Stimulated activated naive CD8-positive, alpha-beta T cell treated with anti-CD3 and anti-CD28 coated beads, Interleukin-15, Interleukin-2, amounts not matched to agents 100 ng/mL and 50 ng/mL, for 24 hours (primary cell): Measurements from ENCODE around the gene KDM1B.
"Not testable (repeated sequence)": the region's sequence is repeated elsewhere in the genome, so short reads cannot be mapped to it uniquely, and the experiment has no call there.

Source experiments
- H3K27ac Mint-ChIP-seq: one replicate; pipeline ENCODE4 v1.8.0; 2021; ENCODE audit warnings: mild to moderate bottlenecking, mixed read lengths
- H3K27me3 Mint-ChIP-seq: one replicate; pipeline ENCODE4 v1.8.0; 2021; ENCODE audit warnings: mixed read lengths
- H3K36me3 Mint-ChIP-seq: one replicate; pipeline ENCODE4 v1.8.0; 2021; ENCODE audit warnings: low read depth, mixed read lengths
- H3K4me1 Mint-ChIP-seq: one replicate; pipeline ENCODE4 v1.8.0; 2021; ENCODE audit warnings: low read depth, mixed read lengths
- H3K4me3 Mint-ChIP-seq: one replicate; pipeline ENCODE4 v1.8.0; 2021; ENCODE audit warnings: mild to moderate bottlenecking, mixed read lengths
- H3K9me3 Mint-ChIP-seq: one replicate; pipeline ENCODE4 v1.8.0; 2021; ENCODE audit warnings: mixed read lengths

Gene KDM1B

DNA sequence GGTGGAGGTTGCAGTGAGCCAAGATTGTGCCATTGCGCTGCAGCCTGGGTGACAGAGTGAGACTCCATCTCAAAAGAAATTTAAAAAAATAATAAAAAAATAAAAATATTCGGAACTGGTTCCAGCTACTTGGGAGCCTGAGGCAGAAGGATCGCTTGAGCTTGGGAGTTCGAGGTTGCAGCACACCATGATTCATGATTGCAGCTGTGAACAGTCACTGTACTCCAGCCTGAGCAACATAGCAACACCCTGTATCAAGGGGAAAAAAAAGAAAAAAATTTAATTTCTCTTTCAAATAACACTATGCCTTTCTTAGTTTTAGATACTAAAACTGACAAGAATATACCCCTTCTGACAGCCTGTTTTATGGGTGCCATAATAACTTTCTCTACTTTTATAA, 10.5 kb downstream of the KDM1B start:
- H3K4me1 Mint-ChIP-seq: no peaks in the 10 kb centered on the region
- H3K4me3 Mint-ChIP-seq: no peak overlapping the region
- no peak overlapping the region for H3K27ac Mint-ChIP-seq
- H3K9me3 Mint-ChIP-seq: no peaks in the 10 kb centered on the region
- H3K36me3 Mint-ChIP-seq: peaks cover 48% of the 10 kb centered on the region
- no peaks in the 10 kb centered on the region for H3K27me3 Mint-ChIP-seq

DNA sequence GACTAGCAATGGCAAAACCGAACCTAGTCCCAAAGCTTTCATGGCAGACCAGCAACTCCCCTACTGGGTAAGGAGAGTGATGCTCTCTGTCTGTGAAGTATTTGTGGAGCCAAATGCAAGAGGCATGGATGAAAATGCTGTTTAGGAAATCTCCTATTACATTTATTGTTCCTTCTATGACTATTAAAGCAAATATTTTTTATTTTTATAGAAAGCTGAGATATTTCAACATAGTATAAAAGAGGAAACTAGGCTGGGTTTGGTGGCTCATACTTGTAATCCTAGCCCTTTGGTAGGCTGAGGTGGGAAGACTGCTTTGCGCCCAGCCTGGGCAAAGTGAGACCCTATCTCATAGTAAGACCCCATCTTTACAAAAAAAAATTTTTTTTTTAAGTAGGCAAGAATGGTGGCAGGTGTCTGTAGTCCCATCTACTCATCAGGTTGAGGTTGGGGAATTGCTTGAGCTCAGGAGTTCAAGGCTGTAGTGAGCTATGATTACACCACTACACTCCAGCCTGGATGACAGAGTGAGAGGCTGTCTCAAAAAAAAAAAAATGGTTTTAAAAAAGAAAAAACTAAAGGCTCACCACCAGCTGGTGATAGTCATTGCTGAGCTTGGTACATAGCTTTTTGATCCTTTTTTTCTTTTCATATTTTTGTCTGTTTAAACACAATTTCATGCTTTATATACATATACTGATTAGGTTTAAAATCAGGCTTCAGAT, 11.3 kb downstream of the KDM1B start:
- H3K27me3 Mint-ChIP-seq: no peaks in the 10 kb centered on the region
- no peaks in the 10 kb centered on the region for H3K9me3 Mint-ChIP-seq
- H3K27ac Mint-ChIP-seq: no peak overlapping the region
- H3K4me3 Mint-ChIP-seq: no peak overlapping the region
- H3K4me1 Mint-ChIP-seq: no peaks in the 10 kb centered on the region
- peaks cover 42% of the 10 kb centered on the region for H3K36me3 Mint-ChIP-seq

DNA sequence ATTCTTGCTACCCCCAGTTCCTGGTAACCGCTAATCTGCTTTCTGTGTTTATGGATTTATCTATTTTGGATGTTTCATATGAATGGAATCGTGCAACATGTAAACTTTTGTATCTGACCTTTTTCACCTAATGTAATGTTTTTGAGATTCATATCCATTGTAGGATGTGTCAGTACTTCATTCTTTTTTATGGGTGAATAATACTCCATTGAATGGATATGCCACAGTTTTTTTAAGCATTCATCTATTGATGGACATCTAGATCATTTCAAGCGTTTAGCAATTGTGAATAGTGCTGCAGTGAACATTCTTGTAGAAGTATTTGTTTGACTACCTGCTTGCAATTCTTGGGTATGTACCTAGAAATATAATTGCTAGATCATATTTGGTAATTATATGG, 13.0 kb downstream of the KDM1B start:
- Mint-ChIP-seq H3K36me3 (peaks cover 33% of the 10 kb centered on the region), H3K4me1 (no peaks in the 10 kb centered on the region), H3K4me3 (no peak overlapping the region), H3K27me3 (no peaks in the 10 kb centered on the region), H3K9me3 (no peaks in the 10 kb centered on the region), H3K27ac (no peak overlapping the region)

DNA sequence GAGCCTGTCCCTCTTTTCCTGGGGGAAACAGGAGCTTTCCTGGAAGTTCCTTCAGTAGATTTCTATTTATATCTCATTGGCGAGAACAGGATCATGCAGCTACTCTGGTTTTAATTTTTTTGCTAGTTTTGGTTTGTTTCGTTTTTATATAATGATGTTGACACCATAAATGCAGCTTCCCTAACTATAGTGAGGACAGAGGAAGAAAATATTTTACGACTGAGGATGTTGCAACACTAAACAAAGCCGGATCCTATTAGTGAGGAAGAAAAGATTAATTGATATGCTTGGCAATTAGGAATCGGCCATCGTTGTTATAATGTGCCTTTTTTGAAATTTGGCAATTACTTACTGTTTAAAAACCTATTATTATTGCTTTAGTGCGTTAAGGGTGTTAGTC, 16.6 kb downstream of the KDM1B start:
- Mint-ChIP-seq H3K9me3 (peaks cover 5% of the 10 kb centered on the region), H3K36me3 (peaks cover 60% of the 10 kb centered on the region)

DNA sequence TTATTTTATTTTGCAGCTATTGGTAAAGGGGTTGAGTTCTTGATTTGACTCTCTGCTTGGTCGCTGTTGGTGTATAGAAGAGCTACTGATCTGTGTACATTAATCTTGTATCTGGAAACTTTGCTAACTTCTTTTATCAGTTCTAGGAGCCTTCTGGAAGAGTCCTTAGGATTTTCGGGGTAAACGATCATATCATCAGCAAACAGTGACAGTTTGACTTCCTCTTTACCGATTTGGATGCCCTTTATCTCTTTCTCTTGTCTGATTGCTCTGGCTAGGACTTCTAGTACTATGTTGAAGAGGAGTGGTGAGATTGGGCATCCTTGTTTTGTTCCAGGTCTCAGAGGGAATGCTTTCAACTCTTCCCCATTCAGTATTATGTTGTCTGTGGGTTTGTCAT, 21.0 kb downstream of the KDM1B start:
- H3K27me3 Mint-ChIP-seq, H3K4me3 Mint-ChIP-seq, H3K27ac Mint-ChIP-seq, H3K9me3 Mint-ChIP-seq: not testable (repeated sequence)
- Mint-ChIP-seq H3K36me3 (peaks cover 53% of the 10 kb centered on the region), H3K4me1 (peaks cover 14% of the 10 kb centered on the region)

More for the DNA sequence above, 16.6 kb downstream of the KDM1B start:
- H3K27me3 Mint-ChIP-seq: no peaks in the 10 kb centered on the region
- H3K27ac Mint-ChIP-seq: no peak overlapping the region
- H3K4me1 Mint-ChIP-seq: peaks cover 2% of the 10 kb centered on the region
- no peak overlapping the region for H3K4me3 Mint-ChIP-seq

DNA sequence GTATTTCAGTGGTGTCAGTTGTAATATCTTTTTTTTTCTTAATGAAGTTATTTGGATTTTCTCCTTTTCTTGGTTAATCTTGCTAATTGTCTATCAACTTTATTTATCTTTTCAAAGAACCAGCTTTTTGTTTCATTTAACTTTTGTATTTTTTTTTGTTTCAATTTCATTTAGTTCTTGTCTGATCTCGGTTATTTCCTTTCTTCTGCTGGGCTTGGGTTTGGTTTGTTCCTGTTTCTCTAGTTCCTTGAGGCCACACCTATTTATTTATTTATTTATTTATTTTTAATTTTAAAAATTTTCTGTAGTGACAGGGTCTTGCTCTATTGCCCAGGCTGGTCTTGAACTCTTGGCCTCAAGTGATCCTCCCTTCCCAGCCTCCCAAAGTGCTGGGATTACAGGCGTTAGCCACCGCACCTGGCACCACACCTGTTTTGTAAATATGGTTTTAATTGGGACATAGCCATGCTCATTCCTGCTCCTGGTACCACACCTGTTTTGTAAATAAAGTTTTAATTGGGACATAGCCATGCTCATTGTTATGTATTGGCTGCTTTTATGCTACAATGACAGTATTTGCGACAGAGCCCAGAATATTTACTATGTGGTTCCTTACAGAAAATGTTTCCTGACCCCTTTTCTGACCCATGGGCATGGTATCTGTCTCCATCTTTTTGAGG, 22.2 kb downstream of the KDM1B start:
- H3K27me3 Mint-ChIP-seq: no peaks in the 10 kb centered on the region
- H3K36me3 Mint-ChIP-seq: peaks cover 50% of the 10 kb centered on the region
- H3K9me3 Mint-ChIP-seq: peaks cover 5% of the 10 kb centered on the region
- peaks cover 14% of the 10 kb centered on the region for H3K4me1 Mint-ChIP-seq
- no peak overlapping the region for H3K4me3 Mint-ChIP-seq
- H3K27ac Mint-ChIP-seq: no peak overlapping the region

DNA sequence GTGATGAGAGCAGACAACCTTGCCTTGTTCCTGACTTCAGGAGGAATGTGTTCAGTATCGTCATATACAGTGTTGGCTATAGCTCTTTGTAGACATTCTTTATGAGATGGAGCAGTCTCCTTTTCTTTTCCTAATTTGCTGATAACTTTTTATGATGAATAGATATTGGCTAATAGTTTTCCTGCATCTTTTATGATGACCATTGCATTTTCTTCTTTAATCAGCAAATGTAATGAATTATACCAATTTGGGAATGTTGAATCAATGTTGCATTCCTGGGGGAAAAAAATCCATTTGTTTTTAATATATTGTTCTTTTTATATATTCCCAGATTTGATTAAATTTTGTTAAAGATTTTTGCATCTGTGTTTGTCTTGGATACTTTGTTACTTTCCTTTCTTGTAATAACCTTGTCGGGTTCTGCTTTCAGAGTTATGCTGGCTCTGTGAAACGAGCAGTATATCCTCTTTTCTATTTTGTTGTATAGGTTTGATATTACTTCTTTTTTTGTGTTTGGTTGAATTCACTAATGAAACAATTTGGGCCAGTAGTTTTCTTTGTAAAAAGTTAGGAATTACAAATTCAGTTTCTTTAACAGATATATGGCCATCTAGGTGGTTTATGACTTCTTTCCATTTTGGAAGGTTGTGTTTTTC, 23.9 kb downstream of the KDM1B start:
- Mint-ChIP-seq H3K9me3 (peaks cover 5% of the 10 kb centered on the region), H3K4me1 (peaks cover 14% of the 10 kb centered on the region), H3K27me3 (no peaks in the 10 kb centered on the region), H3K36me3 (peaks cover 55% of the 10 kb centered on the region), H3K4me3 (no peak overlapping the region), H3K27ac (no peak overlapping the region)

DNA sequence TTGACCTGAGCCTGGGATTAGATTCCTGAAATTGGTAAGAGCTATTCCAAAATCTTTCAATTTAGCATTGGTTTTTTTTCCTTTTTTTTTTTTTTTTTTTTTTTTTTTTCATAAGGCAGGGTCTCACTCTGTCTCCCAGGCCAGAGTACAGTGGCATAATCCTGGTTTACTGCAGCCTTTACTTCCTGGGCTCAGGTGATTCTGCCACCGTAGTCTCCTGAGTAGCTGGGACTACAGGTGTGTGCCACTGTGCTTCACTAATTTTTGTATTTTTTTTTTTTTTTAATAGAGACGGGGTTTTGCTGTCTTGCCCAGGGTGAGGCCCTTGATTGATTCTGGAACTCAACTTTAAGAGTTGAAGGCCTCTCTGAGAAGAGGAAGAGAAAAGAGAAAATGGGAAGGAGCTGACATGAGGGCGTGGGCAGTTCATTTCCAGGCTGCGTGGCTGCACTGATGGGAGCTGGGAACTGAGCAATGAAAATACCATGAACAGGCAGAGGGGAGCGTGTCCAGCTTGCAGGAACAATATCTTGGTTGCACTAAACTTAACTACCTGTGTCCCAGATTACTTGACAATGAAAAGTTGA, 24.6 kb downstream of the KDM1B start:
- H3K27ac Mint-ChIP-seq: no peak overlapping the region
- H3K36me3 Mint-ChIP-seq: peaks cover 50% of the 10 kb centered on the region
- peaks cover 16% of the 10 kb centered on the region for H3K4me1 Mint-ChIP-seq
- no peak overlapping the region for H3K4me3 Mint-ChIP-seq
- no peaks in the 10 kb centered on the region for H3K27me3 Mint-ChIP-seq
- peaks cover 5% of the 10 kb centered on the region for H3K9me3 Mint-ChIP-seq

DNA sequence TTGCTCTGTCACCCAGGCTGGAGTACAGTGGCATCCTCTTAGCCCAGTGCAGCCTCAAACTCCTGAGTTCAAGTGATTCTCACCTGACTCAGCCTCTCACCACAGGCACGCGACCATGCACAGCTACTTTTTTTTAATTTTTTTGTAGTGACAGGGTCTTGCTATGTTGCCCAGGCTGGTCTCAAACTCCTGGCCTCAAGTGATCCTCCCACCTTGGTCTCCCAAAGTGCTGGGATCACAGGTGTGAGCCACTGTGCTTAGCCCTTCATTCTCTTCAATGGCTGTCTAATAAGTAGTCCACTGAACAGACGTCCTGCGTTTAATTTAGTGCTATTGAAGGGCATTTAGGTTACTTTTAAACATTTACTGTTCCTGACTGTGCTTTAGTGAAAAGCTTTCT, 27.3 kb downstream of the KDM1B start:
- peaks cover 37% of the 10 kb centered on the region for H3K36me3 Mint-ChIP-seq
- no peak overlapping the region for H3K27ac Mint-ChIP-seq

DNA sequence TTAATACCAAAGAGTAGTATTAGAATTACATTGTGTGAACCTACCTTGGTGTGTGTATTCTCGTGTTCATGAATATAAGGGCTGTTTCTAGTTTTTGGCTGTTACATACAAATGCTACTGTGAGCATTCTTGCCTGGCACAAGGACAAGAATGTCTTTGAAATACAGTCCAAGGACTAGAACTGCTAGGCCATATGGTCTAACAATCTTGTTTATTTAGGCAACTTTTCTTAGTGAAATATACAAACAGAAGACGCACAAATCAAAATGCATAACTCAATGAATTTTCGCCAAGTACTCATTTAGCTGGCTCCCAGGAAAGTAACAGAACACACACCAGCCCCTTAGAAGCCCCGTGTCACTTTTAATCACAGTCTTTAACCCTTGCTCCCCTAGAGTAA, 28.5 kb downstream of the KDM1B start:
- H3K9me3 Mint-ChIP-seq: no peaks in the 10 kb centered on the region
- no peak overlapping the region for H3K27ac Mint-ChIP-seq
- H3K4me3 Mint-ChIP-seq: no peak overlapping the region
- H3K27me3 Mint-ChIP-seq: no peaks in the 10 kb centered on the region
- peaks cover 23% of the 10 kb centered on the region for H3K4me1 Mint-ChIP-seq
- H3K36me3 Mint-ChIP-seq: peaks cover 40% of the 10 kb centered on the region

More for the DNA sequence above, 27.3 kb downstream of the KDM1B start:
- H3K4me1 Mint-ChIP-seq: peaks cover 23% of the 10 kb centered on the region
- no peaks in the 10 kb centered on the region for H3K9me3 Mint-ChIP-seq
- H3K4me3 Mint-ChIP-seq: no peak overlapping the region
- H3K27me3 Mint-ChIP-seq: no peaks in the 10 kb centered on the region

DNA sequence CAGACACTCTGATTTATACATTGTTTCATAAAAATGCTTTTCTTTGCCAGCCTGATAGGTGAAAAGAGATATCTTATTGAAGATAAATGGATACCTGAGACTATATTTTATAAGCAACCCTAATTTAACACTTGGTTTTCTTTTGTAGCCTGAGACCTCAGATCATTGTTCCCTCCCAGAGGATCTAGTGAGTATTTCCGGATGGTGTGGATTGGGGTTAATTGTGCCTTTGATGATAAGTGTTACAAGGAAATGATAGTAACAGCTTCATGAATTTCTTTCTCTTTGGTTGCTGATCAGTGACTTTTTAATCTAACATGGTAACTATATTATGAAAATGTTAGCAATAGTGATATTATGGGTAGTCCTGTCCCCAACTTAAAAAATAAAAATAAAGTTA, 30.4 kb downstream of the KDM1B start:
- Mint-ChIP-seq H3K27ac (no peak overlapping the region), H3K27me3 (no peaks in the 10 kb centered on the region), H3K9me3 (no peaks in the 10 kb centered on the region), H3K4me1 (peaks cover 14% of the 10 kb centered on the region), H3K4me3 (no peak overlapping the region), H3K36me3 (peaks cover 47% of the 10 kb centered on the region)

DNA sequence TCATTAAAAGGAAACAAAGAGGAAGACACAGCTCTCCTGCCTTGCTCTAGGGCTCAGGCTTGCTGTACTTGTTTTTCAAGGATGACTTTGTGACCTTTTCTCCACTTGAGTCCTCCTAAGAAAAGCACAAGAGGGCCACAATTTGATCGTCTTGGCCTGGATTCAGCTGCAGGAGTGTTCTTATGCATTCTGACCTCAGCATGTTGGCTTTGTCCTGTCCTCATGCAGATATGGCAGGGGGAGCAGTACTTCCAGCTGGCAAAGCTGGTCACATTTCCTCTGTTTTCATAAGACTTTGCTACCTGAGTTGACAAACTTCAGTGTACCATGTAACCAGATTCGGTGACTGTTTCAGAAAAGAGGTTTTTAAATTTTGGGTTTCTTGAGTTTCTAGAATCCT, 30.8 kb downstream of the KDM1B start:
- Mint-ChIP-seq H3K4me3 (no peak overlapping the region), H3K27ac (no peak overlapping the region), H3K4me1 (peaks cover 14% of the 10 kb centered on the region), H3K36me3 (peaks cover 44% of the 10 kb centered on the region), H3K27me3 (no peaks in the 10 kb centered on the region), H3K9me3 (no peaks in the 10 kb centered on the region)

DNA sequence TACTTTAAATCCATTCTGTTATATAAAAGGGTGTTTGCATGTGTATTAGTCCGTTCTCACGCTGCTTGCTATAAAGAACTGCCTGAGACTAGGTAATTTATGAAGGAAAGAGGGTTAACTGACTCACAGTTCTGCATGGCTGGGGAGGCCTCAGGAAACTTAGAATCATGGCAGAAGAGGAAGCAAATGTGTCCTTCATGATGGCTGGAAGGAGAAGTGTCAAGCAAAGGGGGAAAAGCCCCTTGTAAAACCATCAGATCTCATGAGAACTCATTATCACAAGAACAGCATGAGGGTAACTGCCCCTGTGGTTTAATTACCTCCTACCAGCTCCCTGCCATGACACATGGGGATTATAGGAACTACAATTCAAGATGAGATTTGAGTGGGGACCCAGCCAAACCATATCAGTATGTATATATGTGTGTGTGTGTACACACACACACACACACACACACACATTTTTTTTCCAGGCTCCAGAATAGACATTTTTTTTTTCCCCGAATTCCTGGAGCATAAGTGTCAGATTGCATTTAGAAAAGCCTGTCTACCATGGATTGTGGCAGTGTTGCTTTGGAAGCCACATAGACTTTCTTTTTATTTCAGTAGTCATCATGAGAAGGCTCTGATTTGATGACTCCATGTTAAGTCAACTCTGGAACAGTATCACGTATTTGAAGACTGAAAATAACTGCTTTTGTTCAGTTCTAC, 31.5 kb downstream of the KDM1B start:
- Mint-ChIP-seq H3K4me1 (peaks cover 14% of the 10 kb centered on the region), H3K4me3 (no peak overlapping the region), H3K27me3 (no peaks in the 10 kb centered on the region), H3K9me3 (no peaks in the 10 kb centered on the region), H3K27ac (peak overlapping the region; percentile 3), H3K36me3 (peaks cover 50% of the 10 kb centered on the region)

DNA sequence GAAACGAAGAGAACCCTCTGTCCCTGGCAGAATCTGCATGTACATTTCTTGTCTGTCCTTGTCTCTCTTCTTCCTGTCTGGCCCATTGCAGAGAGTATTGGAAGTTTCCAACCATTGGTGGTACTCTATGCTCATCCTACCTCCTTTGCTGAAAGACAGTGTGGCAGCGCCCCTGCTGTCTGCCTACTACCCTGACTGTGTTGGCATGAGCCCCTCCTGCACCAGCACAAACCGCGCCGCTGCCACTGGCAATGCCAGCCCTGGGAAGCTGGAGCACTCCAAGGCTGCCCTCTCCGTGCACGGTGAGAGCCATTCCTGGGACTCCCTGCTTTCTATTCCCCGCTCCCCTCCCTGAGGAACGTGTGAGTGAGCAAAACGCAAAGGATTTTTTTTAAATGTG, 32.5 kb downstream of the KDM1B start:
- Mint-ChIP-seq H3K4me3 (no peak overlapping the region), H3K27me3 (no peaks in the 10 kb centered on the region), H3K36me3 (peaks cover 47% of the 10 kb centered on the region), H3K9me3 (no peaks in the 10 kb centered on the region), H3K27ac (no peak overlapping the region), H3K4me1 (peaks cover 14% of the 10 kb centered on the region)

DNA sequence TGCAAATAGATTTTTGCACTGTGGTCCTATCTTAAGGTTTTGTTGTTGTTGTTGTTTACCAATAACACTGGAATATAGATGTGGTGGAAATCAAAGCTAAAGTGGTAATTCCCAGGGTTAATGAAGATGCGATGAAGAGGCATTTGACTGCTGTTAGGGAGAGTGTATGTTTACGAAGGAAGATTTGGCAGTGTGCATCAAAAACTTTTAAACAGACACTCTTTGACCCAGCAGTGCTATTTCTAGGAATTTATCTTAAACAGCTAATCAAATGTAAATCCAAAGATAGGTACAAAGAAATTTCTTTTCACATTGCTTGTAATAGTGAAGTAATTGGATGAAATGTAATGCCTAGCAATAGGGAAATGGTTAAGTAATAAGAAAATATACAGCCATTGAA, 34.0 kb downstream of the KDM1B start:
- Mint-ChIP-seq H3K4me3 (no peak overlapping the region), H3K27ac (no peak overlapping the region), H3K36me3 (peaks cover 40% of the 10 kb centered on the region), H3K27me3 (no peaks in the 10 kb centered on the region), H3K9me3 (no peaks in the 10 kb centered on the region), H3K4me1 (peaks cover 14% of the 10 kb centered on the region)
